Neuronal stem cell (in vitro differentiated cells): ENCODE results near the gene CAMTA2.

Source experiments
- DNase-seq: peaks from one replicate; pipeline ENCODE4 v3.0.0-alpha.2; 2013; ENCODE audit warnings: low spot score
- H2AFZ ChIP-seq: one replicate; pipeline ENCODE4 v1.6.1; 2013; ENCODE audit warnings: mild to moderate bottlenecking, low read length, inconsistent platforms
- H2AK5ac ChIP-seq: 2 replicates; pipeline ENCODE4 v1.6.1; 2013; ENCODE audit warnings: low read depth, mild to moderate bottlenecking, inconsistent platforms, low read length, moderate library complexity, mixed read lengths
- H2BK120ac ChIP-seq: 2 replicates; pipeline ENCODE4 v1.6.1; 2013; ENCODE audit warnings: low read depth, mild to moderate bottlenecking, inconsistent platforms, low read length, moderate library complexity, mixed read lengths
- H2BK12ac ChIP-seq: one replicate; pipeline ENCODE4 v1.6.1; 2013; ENCODE audit warnings: low read length, inconsistent platforms
- H2BK15ac ChIP-seq: 2 replicates; pipeline ENCODE4 v1.6.1; 2013; ENCODE audit warnings: mild to moderate bottlenecking, low read length, inconsistent platforms, mixed read lengths
- H2BK5ac ChIP-seq: one replicate; pipeline ENCODE4 v1.6.1; 2013; ENCODE audit warnings: inconsistent platforms, mild to moderate bottlenecking, low read length, moderate library complexity
- H3K14ac ChIP-seq: one replicate; pipeline ENCODE4 v1.6.1; 2013; ENCODE audit warnings: low read length, inconsistent platforms
- H3K18ac ChIP-seq: 2 replicates; pipeline ENCODE4 v1.6.1; 2013; ENCODE audit warnings: low read length, inconsistent platforms
- H3K23ac ChIP-seq: 2 replicates; pipeline ENCODE4 v1.6.1; 2013; ENCODE audit warnings: low read depth, mild to moderate bottlenecking, mixed read lengths, low read length, inconsistent platforms; ENCODE audit not compliant: poor library complexity
- H3K27ac ChIP-seq: replicated peaks from 3 replicates; pipeline ENCODE4 v1.5.1; 2013; ENCODE audit warnings: low read length, inconsistent platforms
- H3K27me3 ChIP-seq, 3 experiments: 2 replicates each; pipeline ENCODE4 v1.6.1; 2013; ENCODE audit warnings: low read length in 3 of 3, mild to moderate bottlenecking in 2 of 3, inconsistent platforms in 1 of 3, low read depth in 1 of 3, mixed read lengths in 1 of 3, moderate library complexity in 1 of 3; ENCODE audit not compliant: control insufficient read depth in 3 of 3, insufficient read depth in 3 of 3
- H3K36me3 ChIP-seq, 2 donors: replicated peaks in 1 of 2; 2 replicates each; pipeline ENCODE4 v1.6.1; 2013; ENCODE audit warnings: low read length in 2 of 2; ENCODE audit not compliant: control insufficient read depth in 2 of 2, insufficient read depth in 2 of 2
- H3K4ac ChIP-seq: 2 replicates; pipeline ENCODE4 v1.6.1; 2013; ENCODE audit warnings: inconsistent platforms, mild to moderate bottlenecking, low read length, moderate library complexity
- H3K4me1 ChIP-seq, 2 donors: 1 replicate in 1 of 2; 2 replicates in 1 of 2; pipeline ENCODE4 v1.6.1; 2013; ENCODE audit warnings: low read length in 2 of 2, low read depth in 1 of 2; ENCODE audit not compliant: control insufficient read depth in 2 of 2, insufficient read depth in 1 of 2
- H3K4me2 ChIP-seq: one replicate; pipeline ENCODE4 v1.6.1; 2013; ENCODE audit warnings: mild to moderate bottlenecking, low read length, inconsistent platforms; ENCODE audit not compliant: insufficient read depth, poor library complexity, severe bottlenecking
- H3K4me3 ChIP-seq, 2 donors: 2 replicates each; pipeline ENCODE4 v1.5.1; 2013; ENCODE audit warnings: low read length in 2 of 2, mild to moderate bottlenecking in 2 of 2, inconsistent platforms in 1 of 2, moderate library complexity in 1 of 2
- H3K79me1 ChIP-seq: one replicate; pipeline ENCODE4 v1.6.1; 2013; ENCODE audit warnings: low read depth, mild to moderate bottlenecking, inconsistent platforms, low read length, moderate library complexity
- H3K9ac ChIP-seq: one replicate; pipeline ENCODE4 v1.6.1; 2013; ENCODE audit warnings: mild to moderate bottlenecking, low read depth, low read length, inconsistent platforms; ENCODE audit not compliant: poor library complexity
- H3K9me3 ChIP-seq, 2 donors: replicated peaks in 1 of 2; 2 replicates each; pipeline versions ENCODE3 to v1.6.1; 2013; ENCODE audit warnings: low read length in 2 of 2, mild to moderate bottlenecking in 2 of 2, inconsistent platforms in 1 of 2, low read depth in 1 of 2, mixed read lengths in 1 of 2, moderate library complexity in 1 of 2; ENCODE audit not compliant: control insufficient read depth in 2 of 2, insufficient read depth in 1 of 2
- H4K8ac ChIP-seq: one replicate; pipeline ENCODE4 v1.6.1; 2013; ENCODE audit warnings: low read depth, mild to moderate bottlenecking, inconsistent platforms, low read length, moderate library complexity
- H4K91ac ChIP-seq: one replicate; pipeline ENCODE4 v1.6.1; 2013; ENCODE audit warnings: low read length, low read depth, mild to moderate bottlenecking, inconsistent platforms; ENCODE audit not compliant: poor library complexity
- WGBS, 2 donors: extraction: QIAGEN DNeasy Blood & Tissue Kit; methylation state at CpG; one replicate each; pipeline ENCODE4 v1.1.7; 2013; ENCODE audit warnings: missing lambda C conversion rate in 2 of 2, mixed read lengths in 1 of 2; ENCODE audit not compliant: insufficient read length in 2 of 2, insufficient replicate concordance in 1 of 2; ENCODE audit errors: extremely low coverage in 2 of 2; 5-methylcytosine and 5-hydroxymethylcytosine counted together

Gene CAMTA2

GRCh38 chr17:5000237-5000639 is 12.8 kb upstream of the CAMTA2 start:
- Histone ChIP-seq H3K9ac (peak overlapping the region; percentile 40), H3K4me3 (no peak overlapping the region), H3K4ac (no peak overlapping the region), H3K79me1 (peaks cover 9% of the 10 kb centered on the region), H3K27me3 (peaks cover 0 to 13% (median 4%) of the 10 kb centered on the region in 3 experiments), H2AFZ (no peak overlapping the region), H3K14ac (peak overlapping the region; percentile 6), H2BK15ac (peak overlapping the region; percentile 24), H2BK5ac (no peak overlapping the region), H3K23ac (peak overlapping the region; percentile 70), H3K27ac (no peak overlapping the region), H3K9me3 (no peaks in the 10 kb centered on the region), H3K4me1 (peaks cover 6 to 18% of the 10 kb centered on the region in 2 donors), H3K36me3 (peaks cover 33 to 50% of the 10 kb centered on the region in 2 donors), H4K8ac (no peak overlapping the region), H3K4me2 (no peak overlapping the region), H4K91ac (no peak overlapping the region), H2BK12ac (no peak overlapping the region), H3K18ac (no peak overlapping the region), H2AK5ac (peak overlapping the region; percentile 46), H2BK120ac (no peak overlapping the region)
- no CpG with 5 or more reads among the region's 11 CpGs for WGBS, 2 donors
- no peak for DNase-seq

- Histone ChIP-seq H3K9ac (no peak overlapping the region), H3K79me1 (peaks cover 9% of the 10 kb centered on the region), H3K27ac (no peak overlapping the region), H3K4me2 (no peak overlapping the region), H3K4ac (no peak overlapping the region), H3K4me3 (peak overlapping the region in 1 of 2 donors; percentile 71), H3K9me3 (no peaks in the 10 kb centered on the region), H2BK12ac (no peak overlapping the region), H3K4me1 (peaks cover 6 to 18% of the 10 kb centered on the region in 2 donors), H2AK5ac (peak overlapping the region; percentile 46), H2BK15ac (peak overlapping the region; percentile 27), H4K8ac (no peak overlapping the region), H3K18ac (no peak overlapping the region), H2BK5ac (no peak overlapping the region), H3K23ac (no peak overlapping the region), H3K36me3 (peaks cover 26 to 43% of the 10 kb centered on the region in 2 donors), H3K27me3 (peaks cover 0 to 14% (median 4%) of the 10 kb centered on the region in 3 experiments), H2AFZ (no peak overlapping the region), H3K14ac (no peak overlapping the region), H2BK120ac (no peak overlapping the region), H4K91ac (no peak overlapping the region)
- no CpG with 5 or more reads among the region's 12 CpGs for WGBS, 2 donors
- DNase-seq, result no peak
Observed at GRCh38 chr17:4999430-5000093, 12.1 kb upstream of the CAMTA2 start.

- peaks cover 19 to 37% of the 10 kb centered on the region in 2 donors for H3K36me3 ChIP-seq
- WGBS, 2 donors, result no CpG with 5 or more reads among the region's 14 CpGs
- H3K4me3 ChIP-seq, result peak overlapping the region; percentile 71 to 95
- H2BK5ac ChIP-seq, result peak overlapping the region; percentile 93
- peak overlapping the region; percentile 81 for H2BK120ac ChIP-seq
- no peak overlapping the region for H3K27ac ChIP-seq
- peak overlapping the region; percentile 37 for H3K23ac ChIP-seq
- peak overlapping the region; percentile 98 for H3K9ac ChIP-seq
- peaks cover 9% of the 10 kb centered on the region for H3K79me1 ChIP-seq
- H2AK5ac ChIP-seq, result peak overlapping the region; percentile 53
- peak overlapping the region; percentile 97 for H3K18ac ChIP-seq
- peak overlapping the region; percentile 93 for H3K4me2 ChIP-seq
- DNase-seq, result no peak
- H3K4me1 ChIP-seq, result peaks cover 6 to 18% of the 10 kb centered on the region in 2 donors
- H3K4ac ChIP-seq, result no peak overlapping the region
- no peak overlapping the region for H2BK15ac ChIP-seq
- peak overlapping the region; percentile 49 for H3K14ac ChIP-seq
- no peak overlapping the region for H2AFZ ChIP-seq
- H2BK12ac ChIP-seq, result no peak overlapping the region
- no peaks in the 10 kb centered on the region for H3K9me3 ChIP-seq
- H4K91ac ChIP-seq, result no peak overlapping the region
- peaks cover 0 to 14% (median 4%) of the 10 kb centered on the region in 3 experiments for H3K27me3 ChIP-seq
- H4K8ac ChIP-seq, result no peak overlapping the region
Observed at GRCh38 chr17:4998732-4999429, 11.4 kb upstream of the CAMTA2 start.
